ENCODE measurements around the gene PLVAP. TPM values are rescaled to one million over a fixed set of nuclear protein-coding genes. Genes with fewer than 3 reads are reported as not detected.

Gene PLVAP
- total RNA-seq, 1 experiment from 2014 or later = not detected

GRCh38 chr19:17379221-17379631, 2.1 kb upstream of the PLVAP start:
- no peak overlapping the region for H3K27ac Mint-ChIP-seq
- Histone ChIP-seq H3K18ac (ENCODE audit: insufficient read length, low read depth, low read length) (no peak overlapping the region), H4K8ac (replicated peaks; ENCODE audit: insufficient read length, low read depth, low read length) (no peak overlapping the region), H3K56ac (ENCODE audit: insufficient read length, low read depth, low read length) (no peak overlapping the region), H2BK120ac (ENCODE audit: low read depth, low read length, poor library complexity, severe bottlenecking) (no peak overlapping the region), H3K9ac (ENCODE audit: extremely low read depth, insufficient read length, low read length) (no peak overlapping the region), H3K23me2 (ENCODE audit: insufficient read length, low read depth, low read length, poor library complexity, severe bottlenecking) (no peaks in the 10 kb centered on the region), H2AK5ac (ENCODE audit: insufficient read length, low read length) (no peak overlapping the region), H3K23ac (ENCODE audit: insufficient read length, low read depth, low read length) (no peak overlapping the region), H3K27me3 (ENCODE audit: insufficient read depth, low read length) (no peaks in the 10 kb centered on the region), H2BK5ac (ENCODE audit: insufficient read length, low read length) (no peak overlapping the region), H3K4ac (ENCODE audit: low read depth, low read length) (no peak overlapping the region), H2BK20ac (ENCODE audit: low read depth, low read length, poor library complexity, severe bottlenecking) (no peak overlapping the region), H3T11ph (ENCODE audit: low read length) (no peak overlapping the region), H3K4me2 (ENCODE audit: insufficient read depth, insufficient read length, low read length) (no peak overlapping the region), H2BK12ac (ENCODE audit: insufficient read length, low read depth, low read length) (no peak overlapping the region), H3K9me3 (ENCODE audit: control insufficient read depth, low read depth, low read length) (no peaks in the 10 kb centered on the region), H2AFZ (ENCODE audit: low read length) (no peak overlapping the region), H3K79me2 (ENCODE audit: insufficient read depth, low read length) (no peaks in the 10 kb centered on the region), H2BK15ac (ENCODE audit: low read depth, low read length) (no peak overlapping the region), H3K4me1 (ENCODE audit: insufficient read depth, low read length) (no peaks in the 10 kb centered on the region; the same call in 1 of the 2 replicates), H3K27ac (ENCODE audit: insufficient read length, low read depth, low read length) (no peak overlapping the region), H4K91ac (ENCODE audit: insufficient read length, low read depth, low read length) (no peak overlapping the region), H4K20me1 (ENCODE audit: control insufficient read depth, insufficient read depth, insufficient read length) (no peaks in the 10 kb centered on the region), H3K14ac (ENCODE audit: insufficient read depth, low read length) (no peak overlapping the region), H3K79me1 (ENCODE audit: insufficient read depth, low read depth, low read length, poor library complexity, severe bottlenecking) (no peaks in the 10 kb centered on the region), H4K5ac (ENCODE audit: insufficient read length, low read depth, low read length) (no peak overlapping the region)
- peaks cover 2 to 9% (median 3%) of the 10 kb centered on the region in 3 experiments; a peak in 4 of 7 replicates for H3K36me3 Mint-ChIP-seq (ENCODE audit: insufficient read depth in 1 of 3, low read depth in 3 of 3)
- TF ChIP-seq, protein P1, sequence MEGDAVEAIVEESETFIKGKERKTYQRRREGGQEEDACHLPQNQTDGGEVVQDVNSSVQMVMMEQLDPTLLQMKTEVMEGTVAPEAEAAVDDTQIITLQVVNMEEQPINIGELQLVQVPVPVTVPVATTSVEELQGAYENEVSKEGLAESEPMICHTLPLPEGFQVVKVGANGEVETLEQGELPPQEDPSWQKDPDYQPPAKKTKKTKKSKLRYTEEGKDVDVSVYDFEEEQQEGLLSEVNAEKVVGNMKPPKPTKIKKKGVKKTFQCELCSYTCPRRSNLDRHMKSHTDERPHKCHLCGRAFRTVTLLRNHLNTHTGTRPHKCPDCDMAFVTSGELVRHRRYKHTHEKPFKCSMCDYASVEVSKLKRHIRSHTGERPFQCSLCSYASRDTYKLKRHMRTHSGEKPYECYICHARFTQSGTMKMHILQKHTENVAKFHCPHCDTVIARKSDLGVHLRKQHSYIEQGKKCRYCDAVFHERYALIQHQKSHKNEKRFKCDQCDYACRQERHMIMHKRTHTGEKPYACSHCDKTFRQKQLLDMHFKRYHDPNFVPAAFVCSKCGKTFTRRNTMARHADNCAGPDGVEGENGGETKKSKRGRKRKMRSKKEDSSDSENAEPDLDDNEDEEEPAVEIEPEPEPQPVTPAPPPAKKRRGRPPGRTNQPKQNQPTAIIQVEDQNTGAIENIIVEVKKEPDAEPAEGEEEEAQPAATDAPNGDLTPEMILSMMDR (conservative IDR thresholded peaks at IDR 0.05) = no peak
- H3K4me1 Mint-ChIP-seq = peaks cover 9 to 12% of the 10 kb centered on the region in 2 experiments
- H3K9me3 Mint-ChIP-seq = peaks cover 9 to 10% of the 10 kb centered on the region in 2 experiments; a peak in 4 of 5 replicates
- peak; percentile 44 for DNase-seq
- no peaks in the 10 kb centered on the region for H3K27me3 Mint-ChIP-seq (ENCODE audit: low read depth)
- no CpG with 5 or more reads among the region's 14 CpGs for WGBS (ENCODE audit: extremely low coverage, insufficient read length, low lambda C conversion rate)
- H3K4me3 Mint-ChIP-seq = no peak overlapping the region
